SH-SY5Y (cell line): ENCODE results near the gene ZBP1.

Experiments used
- GATA2 ChIP-seq: IDR thresholded peaks from 2 replicates; pipeline ENCODE4 v1.6.1; 2011; ENCODE audit warnings: mild to moderate bottlenecking, low read depth, low read length
- GATA3 ChIP-seq: IDR thresholded peaks from 2 replicates; pipeline ENCODE4 v1.6.1; 2011; ENCODE audit warnings: low read depth, mild to moderate bottlenecking, low read length, moderate library complexity

GRCh38 chr20:57573894-57574293 lies 46.3 kb downstream of the ZBP1 start:
- TF ChIP-seq GATA2: no peak
- TF ChIP-seq GATA3: no peak
